HEK293 (cell line): ENCODE data around the gene SERTAD3.

Experiments
- CTCF ChIA-PET: fragments of 350-600 bp; formaldehyde crosslinking; extraction: SDS; loops from one replicate; lab custom pipeline; 2021; ENCODE audit warnings: antibody characterized with exemption; lab: Yijun Ruan, JAX
- POLR2A ChIA-PET: fragments of 300-600 bp; formaldehyde crosslinking; extraction: SDS; loops from one replicate; lab custom pipeline; 2020; ENCODE audit warnings: antibody characterized with exemption, inconsistent platforms; lab: Yijun Ruan, JAX
- H3K27ac ChIP-seq: fragments of 200-500 bp; sonication (Bioruptor generic); 2 replicates; pipeline ENCODE4 v1.5.1; 2014; ENCODE audit warnings: low read depth, low read length, control low read depth, inconsistent platforms; ENCODE audit errors: extremely low read depth
- H3K36me3 ChIP-seq, 2 experiments: fragments of 200-500 bp in 1 of 2; sonication (Bioruptor generic) in 1 of 2; 1 replicate in 1 of 2; 2 replicates in 1 of 2; pipeline ENCODE4 v1.5.1; 2014 to 2017; ENCODE audit warnings: inconsistent platforms in 2 of 2, low read length in 2 of 2; ENCODE audit not compliant: control insufficient read depth in 2 of 2, insufficient read depth in 1 of 2
- H3K4me1 ChIP-seq: fragments of 200-500 bp; sonication (Bioruptor generic); 2 replicates; pipeline ENCODE4 v1.5.1; 2014; ENCODE audit warnings: mild to moderate bottlenecking, low read length, inconsistent platforms; ENCODE audit not compliant: control insufficient read depth, insufficient read depth
- H3K4me3 ChIP-seq: 2 replicates; pipeline ENCODE4 v1.5.1; 2011; ENCODE audit warnings: low read depth, mild to moderate bottlenecking, control low read depth, low read length, moderate library complexity
- H3K9me3 ChIP-seq: fragments of 200-500 bp; sonication (Bioruptor generic); 2 replicates; pipeline ENCODE4 v1.5.1; 2014; ENCODE audit warnings: low read depth, low read length, inconsistent platforms; ENCODE audit not compliant: control insufficient read depth, insufficient read depth
- CTCF ChIP-seq: fragments of 450-650 bp; formaldehyde crosslinking; IDR thresholded peaks from 2 replicates; pipeline ENCODE4 v1.5.1; 2016; ENCODE audit warnings: missing biosample characterization, missing genetic modification characterization
- GLIS1 ChIP-seq: fragments of 450-650 bp; formaldehyde crosslinking; IDR thresholded peaks from 2 replicates; pipeline ENCODE4 v1.5.1; 2016; ENCODE audit warnings: missing biosample characterization, missing genetic modification characterization
- KLF8 ChIP-seq: fragments of 450-650 bp; formaldehyde crosslinking; IDR thresholded peaks from 2 replicates; pipeline ENCODE4 v1.5.1; 2016; ENCODE audit warnings: missing biosample characterization, missing genetic modification characterization
- PRDM1 ChIP-seq: fragments of 450-650 bp; formaldehyde crosslinking; IDR thresholded peaks from 2 replicates; pipeline ENCODE4; 2016; ENCODE audit warnings: missing biosample characterization, missing genetic modification characterization
- ZBTB26 ChIP-seq: fragments of 450-650 bp; formaldehyde crosslinking; optimal IDR thresholded peaks from 2 replicates; pipeline ENCODE3; 2016; ENCODE audit warnings: missing biosample characterization, mild to moderate bottlenecking, missing genetic modification characterization
- ZFP41 ChIP-seq: fragments of 450-650 bp; formaldehyde crosslinking; IDR thresholded peaks from 2 replicates; pipeline ENCODE4 v1.5.1; 2016; ENCODE audit warnings: missing biosample characterization, missing genetic modification characterization, borderline replicate concordance
- ZNF112 ChIP-seq: fragments of 450-650 bp; formaldehyde crosslinking; IDR thresholded peaks from 2 replicates; pipeline ENCODE4 v1.5.0; 2017; ENCODE audit warnings: missing biosample characterization, missing genetic modification characterization
- ZNF132 ChIP-seq: fragments of 450-650 bp; formaldehyde crosslinking; IDR thresholded peaks from 2 replicates; pipeline ENCODE4 v1.5.1; 2017; ENCODE audit warnings: missing biosample characterization, missing genetic modification characterization, borderline replicate concordance
- ZNF239 ChIP-seq: fragments of 450-650 bp; formaldehyde crosslinking; IDR thresholded peaks from 2 replicates; pipeline ENCODE4 v1.5.1; 2016; ENCODE audit warnings: missing biosample characterization, missing genetic modification characterization
- ZNF518A ChIP-seq: fragments of 450-650 bp; formaldehyde crosslinking; conservative IDR thresholded peaks from 2 replicates; pipeline ENCODE4 v1.5.1; 2016; ENCODE audit warnings: low read depth, missing biosample characterization, missing genetic modification characterization
- ZNF544 ChIP-seq: fragments of 450-650 bp; formaldehyde crosslinking; IDR thresholded peaks from 2 replicates; pipeline ENCODE4 v1.5.0; 2017; ENCODE audit warnings: missing biosample characterization, missing genetic modification characterization
- ZNF623 ChIP-seq: fragments of 450-650 bp; formaldehyde crosslinking; IDR thresholded peaks from 2 replicates; pipeline ENCODE4 v1.5.1; 2016; ENCODE audit warnings: missing biosample characterization, missing genetic modification characterization
- ZNF701 ChIP-seq: fragments of 450-650 bp; formaldehyde crosslinking; IDR thresholded peaks from 2 replicates; pipeline ENCODE4 v1.5.1; 2016; ENCODE audit warnings: missing biosample characterization, missing genetic modification characterization
- ZNF747 ChIP-seq: fragments of 450-650 bp; formaldehyde crosslinking; IDR thresholded peaks from 2 replicates; pipeline ENCODE4 v1.5.1; 2016; ENCODE audit warnings: missing biosample characterization, missing genetic modification characterization
- ZNF776 ChIP-seq: fragments of 450-650 bp; formaldehyde crosslinking; IDR thresholded peaks from 2 replicates; pipeline ENCODE4 v1.5.0; 2017; ENCODE audit warnings: missing biosample characterization, missing genetic modification characterization, borderline replicate concordance
- TF ChIP-seq, protein P1 (sequence below): fragments of 450-650 bp; formaldehyde crosslinking; IDR thresholded peaks from 2 replicates; pipeline ENCODE4 v1.5.1; 2016; ENCODE audit warnings: missing biosample characterization, missing genetic modification characterization

SERTAD3 gene

GRCh38 chr19:40393894-40394815, 50.0 kb downstream of the SERTAD3 start:
- no peak for TF ChIP-seq ZNF701 (tag by site-specific recombination)
- TF ChIP-seq ZNF747 (tag by site-specific recombination): no peak
- TF ChIP-seq ZNF518A (tag by site-specific recombination): no peak
- no peak for TF ChIP-seq KLF8 (tag by site-specific recombination)
- no peak for TF ChIP-seq ZBTB26 (tag by site-specific recombination)
- TF ChIP-seq, protein P1, sequence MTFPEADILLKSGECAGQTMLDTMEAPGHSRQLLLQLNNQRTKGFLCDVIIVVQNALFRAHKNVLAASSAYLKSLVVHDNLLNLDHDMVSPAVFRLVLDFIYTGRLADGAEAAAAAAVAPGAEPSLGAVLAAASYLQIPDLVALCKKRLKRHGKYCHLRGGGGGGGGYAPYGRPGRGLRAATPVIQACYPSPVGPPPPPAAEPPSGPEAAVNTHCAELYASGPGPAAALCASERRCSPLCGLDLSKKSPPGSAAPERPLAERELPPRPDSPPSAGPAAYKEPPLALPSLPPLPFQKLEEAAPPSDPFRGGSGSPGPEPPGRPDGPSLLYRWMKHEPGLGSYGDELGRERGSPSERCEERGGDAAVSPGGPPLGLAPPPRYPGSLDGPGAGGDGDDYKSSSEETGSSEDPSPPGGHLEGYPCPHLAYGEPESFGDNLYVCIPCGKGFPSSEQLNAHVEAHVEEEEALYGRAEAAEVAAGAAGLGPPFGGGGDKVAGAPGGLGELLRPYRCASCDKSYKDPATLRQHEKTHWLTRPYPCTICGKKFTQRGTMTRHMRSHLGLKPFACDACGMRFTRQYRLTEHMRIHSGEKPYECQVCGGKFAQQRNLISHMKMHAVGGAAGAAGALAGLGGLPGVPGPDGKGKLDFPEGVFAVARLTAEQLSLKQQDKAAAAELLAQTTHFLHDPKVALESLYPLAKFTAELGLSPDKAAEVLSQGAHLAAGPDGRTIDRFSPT (tag by site-specific recombination): peak; percentile 55; the same call in 1 of the 2 replicates
- TF ChIP-seq, all 188 proteins: peak for 1
- no peak overlapping the region for H3K4me3 ChIP-seq
- no peaks in the 10 kb centered on the region for H3K4me1 ChIP-seq
- ChIA-PET CTCF (interaction anchor here (0.6 to 1.3 kb wide), 4 partner anchors 9 to 89 kb away, joined by 3 to 7 read pairs (median 5); no protein-coding TSS in a partner anchor), POLR2A (interaction anchor here (0.5 to 1.3 kb wide), 5 partner anchors 9 to 46 kb away, joined by 3 to 5 read pairs (median 3); partner anchors contain the start of genes C19orf47 and PLD3)
- H3K27ac ChIP-seq: no peak overlapping the region
- no peaks in the 10 kb centered on the region for H3K9me3 ChIP-seq
- H3K36me3 ChIP-seq: no peaks in the 10 kb centered on the region; a peak in 1 of 3 replicates

GRCh38 chr19:40392894-40393517, 51.1 kb downstream of the SERTAD3 start:
- POLR2A ChIA-PET: no interaction called here
- Histone ChIP-seq H3K9me3 (no peaks in the 10 kb centered on the region), H3K27ac (0 out of 2 replicates have a peak overlapping the region, but pooled peaks have one; percentile 16), H3K4me1 (no peaks in the 10 kb centered on the region), H3K36me3 (no peaks in the 10 kb centered on the region; a peak in 1 of 3 replicates), H3K4me3 (no peak overlapping the region)
- CTCF ChIA-PET: interaction anchor here (0.6 to 0.7 kb wide), 2 partner anchors 76 to 104 kb away, joined by 3 to 7 read pairs; no protein-coding TSS in a partner anchor
- TF ChIP-seq, protein P1 (tag by site-specific recombination): 0 out of 2 replicates have a peak, but pooled peaks have one; percentile 14
- TF ChIP-seq CTCF (tag by site-specific recombination) (peak; percentile 65), ZFP41 (tag by site-specific recombination) (no peak), ZBTB26 (tag by site-specific recombination) (no peak), GLIS1 (tag by site-specific recombination) (peak; percentile 13; the same call in 1 of the 2 replicates), ZNF623 (tag by site-specific recombination) (no peak), ZNF239 (no peak), ZNF132 (tag by site-specific recombination) (no peak), ZNF544 (tag by site-specific recombination) (no peak), PRDM1 (tag by site-specific recombination) (no peak), ZNF776 (tag by site-specific recombination) (no peak), ZNF112 (tag by site-specific recombination) (no peak)
